Natural killer cell (primary cell): Measurements from ENCODE around the gene GPBP1. TPM values are rescaled to one million over a fixed set of nuclear protein-coding genes. Genes with fewer than 3 reads are reported as not detected.
A peak's percentile ranks its signal among the peaks of the same experiment; 100 is the strongest.
"Not testable (repeated sequence)": the region's sequence is repeated elsewhere in the genome, so short reads cannot be mapped to it uniquely, and the experiment has no call there.

Experiments
- ATAC-seq, 3 donors: fragments of 150-1000 bp in 2 of 3; fragments of 200-7000 bp in 1 of 3; cut with Tn5 transposase; 1 replicate in 1 of 3; 2 replicates in 2 of 3; pipeline ENCODE4 v1.10.0; 2021; ENCODE audit warnings: mild to moderate bottlenecking in 2 of 3, moderate library complexity in 2 of 3
- DNase-seq, 2 donors: peaks; one replicate each; pipeline versions ENCODE4 v3.0.0 to v3.0.0-alpha.2; 2013 to 2021; ENCODE audit warnings: mixed read lengths in 1 of 2
- H3K27ac ChIP-seq: one replicate; pipeline ENCODE4 v1.5.1; 2013; ENCODE audit warnings: mild to moderate bottlenecking, low read length
- H3K27me3 ChIP-seq: one replicate; pipeline ENCODE4 v1.6.1; 2013; ENCODE audit warnings: low read length; ENCODE audit not compliant: control insufficient read depth, insufficient read depth
- H3K36me3 ChIP-seq: one replicate; pipeline ENCODE4 v1.6.1; 2013; ENCODE audit warnings: low read length; ENCODE audit not compliant: control insufficient read depth, insufficient read depth
- H3K4me1 ChIP-seq: one replicate; pipeline ENCODE4 v1.6.1; 2013; ENCODE audit warnings: low read length; ENCODE audit not compliant: control insufficient read depth, insufficient read depth
- H3K4me3 ChIP-seq: one replicate; pipeline ENCODE4 v1.5.1; 2013; ENCODE audit warnings: low read length
- H3K9me3 ChIP-seq: one replicate; pipeline ENCODE4 v1.6.1; 2013; ENCODE audit warnings: low read length; ENCODE audit not compliant: control insufficient read depth, insufficient read depth
- H3K27ac Mint-ChIP-seq, 2 donors: one replicate each; pipeline ENCODE4 v1.8.0; 2022; ENCODE audit warnings: mild to moderate bottlenecking in 2 of 2, mixed read lengths in 2 of 2, moderate library complexity in 1 of 2
- H3K27me3 Mint-ChIP-seq, 2 donors: one replicate each; pipeline ENCODE4 v1.8.0; 2022; ENCODE audit warnings: low read depth in 2 of 2, mixed read lengths in 2 of 2
- H3K36me3 Mint-ChIP-seq: one replicate; pipeline ENCODE4 v1.8.0; 2022; ENCODE audit warnings: mixed read lengths
- H3K4me1 Mint-ChIP-seq, 2 donors: one replicate each; pipeline ENCODE4 v1.8.0; 2022; ENCODE audit warnings: mixed read lengths in 2 of 2
- H3K4me3 Mint-ChIP-seq: one replicate; pipeline ENCODE4 v1.8.0; 2022; ENCODE audit warnings: mild to moderate bottlenecking, moderate library complexity, mixed read lengths
- H3K9me3 Mint-ChIP-seq, 2 donors: one replicate each; pipeline ENCODE4 v1.8.0; 2022; ENCODE audit warnings: mixed read lengths in 2 of 2
- WGBS: methylation state at CpG from one replicate; pipeline ENCODE4 v1.1.7; 2013; ENCODE audit warnings: missing lambda C conversion rate; ENCODE audit not compliant: insufficient coverage; 5-methylcytosine and 5-hydroxymethylcytosine counted together
- intact Hi-C: fragments of 100-400 bp; cut with micrococcal nuclease; formaldehyde crosslinking; loops from one replicate; pipeline ENCODE4 v1.14.2; 2022
- total RNA-seq, 4 donors: library from RNA; stranded (reverse); fragments of 120-200 nt in 1 of 4; gene quantifications; one replicate each; pipeline versions ENCODE4 v1.2.3 to v1.2.4, GENCODE V29; 2013 to 2022
- TF ChIP-seq, protein P1 (sequence below): fragments of 200-600 bp; IDR thresholded peaks from one replicate; pipeline ENCODE4 v1.8.0; 2022; ENCODE audit warnings: antibody characterized with exemption

GPBP1 gene
- total RNA-seq, 3 donors from 2014 or later (not counting 1 experiment from before 2014, with no cell fraction given), result 104 to 130 (median 118) TPM

DNA sequence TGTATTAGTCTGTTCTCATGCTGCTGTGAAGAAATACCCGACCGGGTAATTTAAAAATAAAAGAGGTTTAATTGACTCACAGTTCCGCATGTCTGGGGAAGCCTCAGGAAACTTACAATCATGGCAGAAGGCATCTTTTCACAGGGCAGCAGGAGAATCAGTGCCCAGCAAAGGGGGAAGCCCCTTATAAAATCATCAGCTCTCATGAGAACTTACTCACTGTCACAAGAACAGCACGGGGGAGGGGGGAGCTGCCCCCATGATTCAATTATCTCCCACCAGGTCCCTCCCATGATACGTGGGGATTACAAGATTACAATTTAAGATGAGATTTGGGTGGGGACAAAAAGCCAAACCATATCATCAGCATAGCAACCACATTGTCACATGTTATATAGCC is 102.5 kb downstream of the GPBP1 start:
- H3K27ac ChIP-seq, result no peak overlapping the region
- H3K27me3 ChIP-seq, result no peaks in the 10 kb centered on the region
- intact Hi-C loops, result no loop called here
- no peaks in the 10 kb centered on the region for H3K4me1 ChIP-seq
- TF ChIP-seq, protein P1, sequence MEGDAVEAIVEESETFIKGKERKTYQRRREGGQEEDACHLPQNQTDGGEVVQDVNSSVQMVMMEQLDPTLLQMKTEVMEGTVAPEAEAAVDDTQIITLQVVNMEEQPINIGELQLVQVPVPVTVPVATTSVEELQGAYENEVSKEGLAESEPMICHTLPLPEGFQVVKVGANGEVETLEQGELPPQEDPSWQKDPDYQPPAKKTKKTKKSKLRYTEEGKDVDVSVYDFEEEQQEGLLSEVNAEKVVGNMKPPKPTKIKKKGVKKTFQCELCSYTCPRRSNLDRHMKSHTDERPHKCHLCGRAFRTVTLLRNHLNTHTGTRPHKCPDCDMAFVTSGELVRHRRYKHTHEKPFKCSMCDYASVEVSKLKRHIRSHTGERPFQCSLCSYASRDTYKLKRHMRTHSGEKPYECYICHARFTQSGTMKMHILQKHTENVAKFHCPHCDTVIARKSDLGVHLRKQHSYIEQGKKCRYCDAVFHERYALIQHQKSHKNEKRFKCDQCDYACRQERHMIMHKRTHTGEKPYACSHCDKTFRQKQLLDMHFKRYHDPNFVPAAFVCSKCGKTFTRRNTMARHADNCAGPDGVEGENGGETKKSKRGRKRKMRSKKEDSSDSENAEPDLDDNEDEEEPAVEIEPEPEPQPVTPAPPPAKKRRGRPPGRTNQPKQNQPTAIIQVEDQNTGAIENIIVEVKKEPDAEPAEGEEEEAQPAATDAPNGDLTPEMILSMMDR, result no peak
- WGBS, result 89% methylated on average over 3 of the region's 5 CpGs
- Mint-ChIP-seq H3K27me3 (peaks cover 3 to 6% of the 10 kb centered on the region in 2 donors), H3K9me3 (no peaks in the 10 kb centered on the region), H3K27ac (no peak overlapping the region), H3K4me3 (no peak overlapping the region), H3K36me3 (no peaks in the 10 kb centered on the region), H3K4me1 (no peaks in the 10 kb centered on the region)
- no peak for ATAC-seq
- no peak overlapping the region for H3K4me3 ChIP-seq
- no peak for DNase-seq
- no peaks in the 10 kb centered on the region for H3K36me3 ChIP-seq
- H3K9me3 ChIP-seq, result no peaks in the 10 kb centered on the region

GRCh38 chr5:57277085-57277484 is 103.2 kb downstream of the GPBP1 start:
- TF ChIP-seq, protein P1, result no peak
- DNase-seq (peak in 1 of 2 donors; percentile 27), ATAC-seq (no peak)
- Histone ChIP-seq H3K27me3 (no peaks in the 10 kb centered on the region), H3K27ac (no peak overlapping the region), H3K4me3 (no peak overlapping the region), H3K4me1 (no peaks in the 10 kb centered on the region), H3K9me3 (no peaks in the 10 kb centered on the region), H3K36me3 (no peaks in the 10 kb centered on the region)
- WGBS, result 100% methylated on average over 1 of the region's 1 CpG
- H3K4me3 Mint-ChIP-seq, result no peak overlapping the region
- H3K27me3 Mint-ChIP-seq, result peaks cover 3 to 6% of the 10 kb centered on the region in 2 donors
- no peaks in the 10 kb centered on the region for H3K36me3 Mint-ChIP-seq
- H3K9me3 Mint-ChIP-seq, result no peaks in the 10 kb centered on the region
- H3K4me1 Mint-ChIP-seq, result no peaks in the 10 kb centered on the region
- intact Hi-C loops, result no loop called here
- H3K27ac Mint-ChIP-seq, result no peak overlapping the region

- no peak overlapping the region for H3K27ac Mint-ChIP-seq
- no peak overlapping the region for H3K4me3 ChIP-seq
- H3K27ac ChIP-seq, result no peak overlapping the region
- no peaks in the 10 kb centered on the region for H3K36me3 Mint-ChIP-seq
- H3K9me3 Mint-ChIP-seq, result peaks cover 0 to 4% of the 10 kb centered on the region in 2 donors
- intact Hi-C loops, result no loop called here
- H3K4me1 ChIP-seq, result no peaks in the 10 kb centered on the region
- H3K4me1 Mint-ChIP-seq, result no peaks in the 10 kb centered on the region
- H3K27me3 Mint-ChIP-seq, result peaks cover 3 to 6% of the 10 kb centered on the region in 2 donors
- peaks cover 5% of the 10 kb centered on the region for H3K9me3 ChIP-seq
- H3K4me3 Mint-ChIP-seq, result no peak overlapping the region
- H3K27me3 ChIP-seq, result no peaks in the 10 kb centered on the region
- 56% methylated on average over 1 of the region's 2 CpGs for WGBS
- DNase-seq, result no peak
- TF ChIP-seq, protein P1, result no peak
- no peak for ATAC-seq
- no peaks in the 10 kb centered on the region for H3K36me3 ChIP-seq
Measured at GRCh38 chr5:57280853-57281252, 107.0 kb downstream of the GPBP1 start.

DNA sequence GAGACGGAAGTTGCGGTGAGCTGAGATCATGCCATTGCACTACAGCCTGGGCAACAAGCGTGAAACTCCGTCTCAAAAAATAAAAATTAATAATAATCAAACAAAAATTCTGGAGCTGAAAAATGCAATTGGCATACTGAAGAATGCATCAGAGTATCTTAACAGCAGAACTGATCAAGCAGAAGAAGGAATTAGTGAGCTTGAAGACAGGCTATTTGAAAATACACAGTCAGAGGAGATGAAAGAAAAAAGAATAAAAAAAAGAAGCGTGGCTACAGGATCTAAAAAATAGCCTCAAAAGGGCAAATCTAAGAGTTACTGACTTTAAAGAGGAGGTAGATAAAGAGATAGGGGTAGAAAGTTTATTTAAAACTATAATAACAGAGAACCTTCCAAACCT is 111.2 kb downstream of the GPBP1 start:
- DNase-seq, H3K9me3 Mint-ChIP-seq, H3K27ac Mint-ChIP-seq, H3K27ac ChIP-seq, H3K4me1 Mint-ChIP-seq, H3K36me3 Mint-ChIP-seq, ATAC-seq, H3K36me3 ChIP-seq, H3K4me3 ChIP-seq, H3K9me3 ChIP-seq, H3K27me3 ChIP-seq, H3K4me3 Mint-ChIP-seq, H3K4me1 ChIP-seq, intact Hi-C loops: not testable (repeated sequence)
- peaks cover 6 to 17% of the 10 kb centered on the region in 2 donors for H3K27me3 Mint-ChIP-seq
- WGBS, result 96% methylated on average over 4 of the region's 5 CpGs
